Skeletal muscle tissue (tissue), 4 donors: ENCODE measurements around the gene CCDC92B. TPM values are rescaled to one million over a fixed set of nuclear protein-coding genes. Genes with fewer than 3 reads are reported as not detected.

Experiments
- H3K27ac ChIP-seq: one replicate; pipeline ENCODE4 v1.7.0; 2013; ENCODE audit warnings: mild to moderate bottlenecking, low read depth, low read length, inconsistent platforms
- H3K27me3 ChIP-seq, 3 donors: one replicate each; pipeline ENCODE4 v1.7.0; 2013; ENCODE audit warnings: low read length in 3 of 3; ENCODE audit not compliant: control insufficient read depth in 3 of 3, insufficient read depth in 3 of 3
- H3K36me3 ChIP-seq, 3 donors: one replicate each; pipeline ENCODE4 v1.7.0; 2013; ENCODE audit warnings: low read length in 3 of 3; ENCODE audit not compliant: control insufficient read depth in 3 of 3, insufficient read depth in 3 of 3
- H3K4me1 ChIP-seq, 3 donors: one replicate each; pipeline ENCODE4 v1.7.0; 2013; ENCODE audit warnings: low read length in 3 of 3, mild to moderate bottlenecking in 3 of 3; ENCODE audit not compliant: control insufficient read depth in 3 of 3, insufficient read depth in 3 of 3
- H3K4me3 ChIP-seq, 3 donors: one replicate each; pipeline ENCODE4 v1.7.0; 2013; ENCODE audit warnings: low read length in 3 of 3
- H3K9ac ChIP-seq, 3 donors: one replicate each; pipeline ENCODE4 v1.7.0; 2013; ENCODE audit warnings: low read length in 3 of 3, mild to moderate bottlenecking in 3 of 3, moderate library complexity in 2 of 3, low read depth in 1 of 3
- H3K9me3 ChIP-seq, 3 donors: one replicate each; pipeline ENCODE4 v1.7.0; 2013; ENCODE audit warnings: low read length in 3 of 3; ENCODE audit not compliant: control insufficient read depth in 3 of 3
- total RNA-seq: library from RNA; depleted of rRNA; stranded (reverse); fragments of >200 nt; gene quantifications from one replicate; pipeline ENCODE4 v1.2.3, GENCODE V29; 2014
- donor health status: Osteomylitis.

The CCDC92B gene
- total RNA-seq, 1 donor from 2014 or later = not detected

- no peaks in the 10 kb centered on the region for H3K36me3 ChIP-seq
- no peaks in the 10 kb centered on the region for H3K9me3 ChIP-seq
- H3K4me1 ChIP-seq = peaks cover 0 to 5% (median 3%) of the 10 kb centered on the region in 3 donors
- H3K27me3 ChIP-seq = peaks cover 27 to 41% (median 39%) of the 10 kb centered on the region in 3 donors
- no peak overlapping the region for H3K27ac ChIP-seq
- no peak overlapping the region for H3K9ac ChIP-seq
- no peak overlapping the region for H3K4me3 ChIP-seq
Observed at GRCh38 chr17:2780256-2780655, 30.8 kb upstream of the CCDC92B start.

- Histone ChIP-seq H3K27me3 (peaks cover 27 to 46% (median 39%) of the 10 kb centered on the region in 3 donors), H3K9ac (no peak overlapping the region), H3K27ac (no peak overlapping the region), H3K4me1 (peaks cover 0 to 5% (median 3%) of the 10 kb centered on the region in 3 donors), H3K36me3 (no peaks in the 10 kb centered on the region), H3K4me3 (no peak overlapping the region), H3K9me3 (no peaks in the 10 kb centered on the region)
Observed at GRCh38 chr17:2779545-2779944, 30.1 kb upstream of the CCDC92B start.

- Histone ChIP-seq H3K4me3 (no peak overlapping the region), H3K27ac (no peak overlapping the region), H3K9me3 (no peaks in the 10 kb centered on the region), H3K36me3 (no peaks in the 10 kb centered on the region), H3K9ac (no peak overlapping the region), H3K4me1 (peaks cover 0 to 5% (median 3%) of the 10 kb centered on the region in 3 donors), H3K27me3 (peaks cover 32 to 50% (median 44%) of the 10 kb centered on the region in 3 donors)
Observed at GRCh38 chr17:2778489-2778888, 29.0 kb upstream of the CCDC92B start.

- Histone ChIP-seq H3K27me3 (peaks cover 38 to 55% (median 49%) of the 10 kb centered on the region in 3 donors), H3K9me3 (no peaks in the 10 kb centered on the region), H3K4me1 (peaks cover 0 to 5% (median 3%) of the 10 kb centered on the region in 3 donors), H3K36me3 (no peaks in the 10 kb centered on the region), H3K9ac (no peak overlapping the region), H3K27ac (no peak overlapping the region), H3K4me3 (no peak overlapping the region)
Observed at GRCh38 chr17:2777242-2777867, 27.9 kb upstream of the CCDC92B start.

GRCh38 chr17:2776589-2777241 is 27.3 kb upstream of the CCDC92B start:
- H3K27ac ChIP-seq = no peak overlapping the region
- H3K9me3 ChIP-seq = no peaks in the 10 kb centered on the region
- H3K27me3 ChIP-seq = peaks cover 38 to 54% (median 52%) of the 10 kb centered on the region in 3 donors
- H3K4me3 ChIP-seq = peak overlapping the region in 1 of 3 donors; percentile 13
- peaks cover 0 to 5% (median 3%) of the 10 kb centered on the region in 3 donors for H3K4me1 ChIP-seq
- no peak overlapping the region for H3K9ac ChIP-seq
- no peaks in the 10 kb centered on the region for H3K36me3 ChIP-seq

- peaks cover 34 to 55% (median 46%) of the 10 kb centered on the region in 3 donors for H3K27me3 ChIP-seq
- peaks cover 0 to 5% (median 3%) of the 10 kb centered on the region in 3 donors for H3K4me1 ChIP-seq
Observed at GRCh38 chr17:2775206-2775605, 25.8 kb upstream of the CCDC92B start.

GRCh38 chr17:2770129-2770528 is 20.7 kb upstream of the CCDC92B start:
- Histone ChIP-seq H3K4me3 (no peak overlapping the region), H3K9ac (no peak overlapping the region), H3K27me3 (peaks cover 12 to 28% (median 20%) of the 10 kb centered on the region in 3 donors), H3K27ac (no peak overlapping the region), H3K36me3 (no peaks in the 10 kb centered on the region), H3K9me3 (no peaks in the 10 kb centered on the region), H3K4me1 (no peaks in the 10 kb centered on the region)

More at GRCh38 chr17:2775206-2775605, 25.8 kb upstream of the CCDC92B start:
- no peaks in the 10 kb centered on the region for H3K9me3 ChIP-seq
- no peaks in the 10 kb centered on the region for H3K36me3 ChIP-seq
- H3K4me3 ChIP-seq = no peak overlapping the region
- no peak overlapping the region for H3K27ac ChIP-seq
- H3K9ac ChIP-seq = no peak overlapping the region

GRCh38 chr17:2758870-2759269 is 9.4 kb upstream of the CCDC92B start:
- Histone ChIP-seq H3K4me3 (no peak overlapping the region), H3K27me3 (peaks cover 26 to 32% (median 29%) of the 10 kb centered on the region in 3 donors), H3K27ac (no peak overlapping the region), H3K9me3 (no peaks in the 10 kb centered on the region), H3K4me1 (peaks cover 0 to 4% (median 2%) of the 10 kb centered on the region in 3 donors), H3K9ac (no peak overlapping the region), H3K36me3 (no peaks in the 10 kb centered on the region)

GRCh38 chr17:2755891-2756724 is 6.7 kb upstream of the CCDC92B start:
- H3K27ac ChIP-seq = no peak overlapping the region
- H3K36me3 ChIP-seq = no peaks in the 10 kb centered on the region
- peaks cover 20 to 35% (median 27%) of the 10 kb centered on the region in 3 donors for H3K27me3 ChIP-seq
- H3K9me3 ChIP-seq = no peaks in the 10 kb centered on the region
- H3K4me3 ChIP-seq = no peak overlapping the region
- peaks cover 0 to 4% (median 2%) of the 10 kb centered on the region in 3 donors for H3K4me1 ChIP-seq
- H3K9ac ChIP-seq = no peak overlapping the region
